Lung (tissue), 12 donors: Measurements from ENCODE around the gene ODAD4. TPM values are rescaled to one million over a fixed set of nuclear protein-coding genes. Genes with fewer than 3 reads are reported as not detected.

Experiments
- ATAC-seq: fragments of 200-7000 bp; cut with Tn5 transposase; one replicate; pipeline ENCODE4 v1.9.1; 2020; ENCODE audit warnings: moderate number of reproducible peaks; ENCODE audit not compliant: insufficient read depth, low FRiP score
- DNase-seq, 3 donors: peaks; one replicate each; pipeline ENCODE4 v3.0.0-alpha.2; 2013 to 2017
- H3K27ac ChIP-seq, 2 donors: one replicate each; pipeline ENCODE4 v1.5.1; 2013; ENCODE audit warnings: mild to moderate bottlenecking in 2 of 2, moderate library complexity in 2 of 2, control low read depth in 1 of 2, inconsistent platforms in 1 of 2, low read depth in 1 of 2, low read length in 1 of 2
- H3K27me3 ChIP-seq, 3 donors: one replicate each; pipeline ENCODE4 v1.5.1; 2013; ENCODE audit warnings: low read length in 2 of 3; ENCODE audit not compliant: control insufficient read depth in 3 of 3, insufficient read depth in 3 of 3
- H3K36me3 ChIP-seq, 4 donors: one replicate each; pipeline ENCODE4 v1.5.1; 2013; ENCODE audit warnings: low read length in 4 of 4, mild to moderate bottlenecking in 1 of 4, moderate library complexity in 1 of 4; ENCODE audit not compliant: control insufficient read depth in 4 of 4, insufficient read depth in 4 of 4
- H3K4me1 ChIP-seq, 5 donors: one replicate each; pipeline ENCODE4 v1.5.1; 2013; ENCODE audit warnings: low read length in 5 of 5, mild to moderate bottlenecking in 2 of 5, moderate library complexity in 1 of 5; ENCODE audit not compliant: control insufficient read depth in 5 of 5, insufficient read depth in 5 of 5
- H3K4me3 ChIP-seq: one replicate; pipeline ENCODE4 v1.5.1; 2013; ENCODE audit warnings: mild to moderate bottlenecking, control low read depth, moderate library complexity
- H3K9ac ChIP-seq, 2 donors: one replicate each; pipeline ENCODE4 v1.5.1; 2013; ENCODE audit warnings: low read length in 2 of 2, control low read depth in 1 of 2; ENCODE audit not compliant: insufficient read depth in 1 of 2
- H3K9me3 ChIP-seq, 4 donors: one replicate each; pipeline ENCODE4 v1.5.1; 2013; ENCODE audit warnings: low read length in 3 of 4, mild to moderate bottlenecking in 1 of 4, moderate library complexity in 1 of 4; ENCODE audit not compliant: control insufficient read depth in 4 of 4, insufficient read depth in 3 of 4
- CTCF ChIP-seq: IDR thresholded peaks from 2 replicates; pipeline ENCODE4 v1.5.1; 2012; ENCODE audit warnings: mild to moderate bottlenecking; ENCODE audit errors: control extremely low read depth, extremely low read depth
- WGBS, 2 donors: extraction: QIAGEN DNeasy Blood & Tissue Kit; methylation state at CpG; one replicate each; pipeline ENCODE4 v1.1.7; 2013; 5-methylcytosine and 5-hydroxymethylcytosine counted together
- polyA plus RNA-seq, 2 donors: library from polyadenylated mRNA; stranded (reverse); fragments of 200-250 nt; gene quantifications; one replicate each; pipeline ENCODE4 v1.2.1, GENCODE V29; 2013
- total RNA-seq, 2 donors: library from RNA; depleted of rRNA in 1 of 2; stranded (reverse); fragments of >200 nt in 1 of 2; gene quantifications; one replicate each; pipeline ENCODE4 v1.2.1, GENCODE V29; 2014 to 2021
- donor health status: control.
- donor health status: control.
- donor health status: Bipolar disorder and iron deficiency.
- donor health status: healthy.
- donor health status: DM: yes; HTN: yes; CAD: no.

The ODAD4 gene
- total and polyA plus RNA-seq, 4 donors = 5.4 to 16.7 (median 9.2) TPM

- TF ChIP-seq CTCF = no peak
- Histone ChIP-seq H3K27ac (no peak overlapping the region), H3K9me3 (no peaks in the 10 kb centered on the region), H3K27me3 (no peaks in the 10 kb centered on the region), H3K36me3 (peaks cover 17 to 44% (median 28%) of the 10 kb centered on the region in 4 donors), H3K4me3 (no peak overlapping the region), H3K4me1 (peaks cover 0 to 17% (median 12%) of the 10 kb centered on the region in 5 donors), H3K9ac (no peak overlapping the region)
- no peak for DNase-seq
- ATAC-seq = no peak
- 87 to 89% methylated on average over 4 of the region's 4 CpGs for WGBS, 2 donors
Measured at GRCh38 chr17:41913798-41914197, 16.6 kb upstream of the ODAD4 start.

GRCh38 chr17:41914358-41914766, 16.1 kb upstream of the ODAD4 start:
- Histone ChIP-seq H3K4me1 (peaks cover 0 to 18% (median 12%) of the 10 kb centered on the region in 5 donors), H3K9ac (no peak overlapping the region), H3K36me3 (peaks cover 17 to 39% (median 26%) of the 10 kb centered on the region in 4 donors), H3K4me3 (no peak overlapping the region), H3K9me3 (no peaks in the 10 kb centered on the region), H3K27ac (no peak overlapping the region), H3K27me3 (no peaks in the 10 kb centered on the region)
- no peak for TF ChIP-seq CTCF
- 68 to 84% methylated on average over 6 of the region's 6 CpGs for WGBS, 2 donors
- ATAC-seq (no peak), DNase-seq (peak in 1 of 3 donors; percentile 11)

- peak in 1 of 3 donors; percentile 16 for DNase-seq
- WGBS, 2 donors = 78 to 92% methylated on average over 5 of the region's 5 CpGs
- Histone ChIP-seq H3K27me3 (no peaks in the 10 kb centered on the region), H3K4me1 (peaks cover 0 to 24% (median 16%) of the 10 kb centered on the region in 5 donors), H3K9me3 (no peaks in the 10 kb centered on the region), H3K9ac (no peak overlapping the region), H3K4me3 (no peak overlapping the region), H3K36me3 (peaks cover 11 to 33% (median 23%) of the 10 kb centered on the region in 4 donors), H3K27ac (no peak overlapping the region)
- no peak for TF ChIP-seq CTCF
- no peak for ATAC-seq
Measured at GRCh38 chr17:41915020-41915419, 15.4 kb upstream of the ODAD4 start.

GRCh38 chr17:41915566-41915965, 14.9 kb upstream of the ODAD4 start:
- Histone ChIP-seq H3K4me1 (peaks cover 0 to 24% (median 16%) of the 10 kb centered on the region in 5 donors), H3K36me3 (peaks cover 8 to 28% (median 20%) of the 10 kb centered on the region in 4 donors), H3K27ac (no peak overlapping the region), H3K4me3 (no peak overlapping the region), H3K9me3 (no peaks in the 10 kb centered on the region), H3K27me3 (no peaks in the 10 kb centered on the region), H3K9ac (no peak overlapping the region)
- TF ChIP-seq CTCF = no peak
- WGBS, 2 donors = 70 to 75% methylated on average over 2 of the region's 2 CpGs
- DNase-seq (peak in 1 of 3 donors; percentile 16), ATAC-seq (no peak)
